ENCODE results near the gene ZAP70.

GRCh38 chr2:97716695-97717612, 3.6 kb downstream of the ZAP70 start:
- no peak for TF ChIP-seq POLR2A (IDR thresholded peaks at IDR 0.05)
- TF ChIP-seq, protein P1, sequence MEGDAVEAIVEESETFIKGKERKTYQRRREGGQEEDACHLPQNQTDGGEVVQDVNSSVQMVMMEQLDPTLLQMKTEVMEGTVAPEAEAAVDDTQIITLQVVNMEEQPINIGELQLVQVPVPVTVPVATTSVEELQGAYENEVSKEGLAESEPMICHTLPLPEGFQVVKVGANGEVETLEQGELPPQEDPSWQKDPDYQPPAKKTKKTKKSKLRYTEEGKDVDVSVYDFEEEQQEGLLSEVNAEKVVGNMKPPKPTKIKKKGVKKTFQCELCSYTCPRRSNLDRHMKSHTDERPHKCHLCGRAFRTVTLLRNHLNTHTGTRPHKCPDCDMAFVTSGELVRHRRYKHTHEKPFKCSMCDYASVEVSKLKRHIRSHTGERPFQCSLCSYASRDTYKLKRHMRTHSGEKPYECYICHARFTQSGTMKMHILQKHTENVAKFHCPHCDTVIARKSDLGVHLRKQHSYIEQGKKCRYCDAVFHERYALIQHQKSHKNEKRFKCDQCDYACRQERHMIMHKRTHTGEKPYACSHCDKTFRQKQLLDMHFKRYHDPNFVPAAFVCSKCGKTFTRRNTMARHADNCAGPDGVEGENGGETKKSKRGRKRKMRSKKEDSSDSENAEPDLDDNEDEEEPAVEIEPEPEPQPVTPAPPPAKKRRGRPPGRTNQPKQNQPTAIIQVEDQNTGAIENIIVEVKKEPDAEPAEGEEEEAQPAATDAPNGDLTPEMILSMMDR (IDR thresholded peaks at IDR 0.05), result no peak

Data from right lobe of liver (tissue), 4 donors.